ENCODE measurements around the gene APOA4. TPM values are rescaled to one million over a fixed set of nuclear protein-coding genes. Genes with fewer than 3 reads are reported as not detected.

APOA4 gene
- polyA plus RNA-seq, 1 of the 3 experiments (the other 2 are of a cell fraction), result not detected

DNA sequence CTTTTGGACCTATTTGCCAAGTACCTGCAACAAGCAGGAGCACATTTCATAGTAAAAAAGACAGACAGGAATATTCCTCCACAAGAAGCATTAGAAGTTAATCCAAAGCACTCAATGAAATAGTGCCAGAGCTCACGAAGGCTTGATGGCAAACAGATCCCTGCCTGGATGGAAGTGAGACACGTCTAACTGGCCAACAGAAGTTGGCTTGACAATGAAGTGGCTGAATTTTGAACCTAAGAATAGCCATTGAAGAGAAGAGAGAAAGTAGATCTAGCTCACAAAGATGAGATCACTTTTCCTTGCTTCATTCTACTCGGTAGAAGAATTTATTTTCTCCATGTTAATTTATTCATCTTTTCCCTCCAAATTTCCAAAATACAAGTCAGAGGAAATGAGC is 45.0 kb upstream of the APOA4 start:
- ChIA-PET CTCF (interaction anchor here (0.9 to 3.7 kb wide), 4 partner anchors 12 to 238 kb away, joined by 3 to 20 read pairs (median 8); partner anchors contain the start of gene APOA5), POLR2A (no interaction called here)
- H3K27ac ChIP-seq (ENCODE audit: low read depth in 2 of 2, low read length in 1 of 2), result no peak overlapping the region
- no peak for DNase-seq
- no peaks in the 10 kb centered on the region for H3K9me2 ChIP-seq
- H3K4me2 ChIP-seq, result no peak overlapping the region
- H4K20me1 ChIP-seq (ENCODE audit: insufficient read depth), result no peaks in the 10 kb centered on the region
- no peaks in the 10 kb centered on the region for H3K79me2 ChIP-seq (ENCODE audit: insufficient read depth)
- TF ChIP-seq NFIC (IDR thresholded peaks at IDR 0.05; ENCODE audit: borderline replicate concordance), result no peak
- TF ChIP-seq TAF1 (IDR thresholded peaks at IDR 0.05; ENCODE audit: borderline replicate concordance, low read depth, low read length), result no peak
- TF ChIP-seq RFX5 (IDR thresholded peaks at IDR 0.05; ENCODE audit: low read length), result no peak
- TF ChIP-seq MEF2A (IDR thresholded peaks at IDR 0.05; ENCODE audit: borderline replicate concordance, low read depth), result no peak
- no peak for TF ChIP-seq TEAD4 (IDR thresholded peaks at IDR 0.05; ENCODE audit: borderline replicate concordance, insufficient read depth)
- H3K27me3 ChIP-seq (ENCODE audit: insufficient read depth), result no peaks in the 10 kb centered on the region
- peaks cover 2% of the 10 kb centered on the region for H3F3A ChIP-seq (replicated peaks; ENCODE audit: insufficient read depth)
- H3K9me3 ChIP-seq, result no peaks in the 10 kb centered on the region
- no peak overlapping the region for H2AFZ ChIP-seq (ENCODE audit: low read depth)
- H3K4me3 ChIP-seq (ENCODE audit: low read depth in 2 of 2, low read length in 1 of 2), result no peak overlapping the region
- peaks cover 3 to 7% of the 10 kb centered on the region in 2 experiments for H3K4me1 ChIP-seq (ENCODE audit: control insufficient read depth in 1 of 2, insufficient read depth in 2 of 2, low read depth in 1 of 2, low read length in 1 of 2)
- 94% methylated on average over 3 of the region's 3 CpGs for WGBS (ENCODE audit: low lambda C conversion rate)
- H3K9ac ChIP-seq, result no peak overlapping the region
- H3K36me3 ChIP-seq (replicated peaks in 1 of 2; ENCODE audit: control insufficient read depth in 1 of 2, insufficient read depth in 2 of 2, low read length in 1 of 2), result peaks cover 26 to 56% of the 10 kb centered on the region in 2 experiments

DNA sequence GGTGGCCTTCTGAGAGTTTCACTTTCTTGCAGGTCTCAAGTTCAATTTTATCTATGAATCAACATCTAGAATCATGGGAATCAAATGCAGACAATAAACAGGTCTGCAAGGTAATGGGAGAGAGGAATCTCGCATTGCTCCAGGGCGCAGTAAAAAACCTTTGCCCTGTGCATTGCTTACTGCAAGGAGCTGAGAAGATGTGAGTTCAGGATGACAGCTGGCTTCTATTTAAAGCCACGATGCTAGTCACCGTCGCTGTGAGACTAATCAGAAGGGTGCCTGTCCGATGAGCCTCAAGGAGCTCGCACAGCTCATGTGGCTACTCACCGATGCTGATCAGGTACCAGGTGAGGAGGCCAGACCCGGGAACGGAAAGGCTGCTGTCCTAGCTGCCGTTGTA is 44.5 kb upstream of the APOA4 start:
- Histone ChIP-seq H3K79me2 (ENCODE audit: insufficient read depth) (no peaks in the 10 kb centered on the region), H3K4me1 (ENCODE audit: control insufficient read depth in 1 of 2, insufficient read depth in 2 of 2, low read depth in 1 of 2, low read length in 1 of 2) (peaks cover 6 to 9% of the 10 kb centered on the region in 2 experiments), H2AFZ (ENCODE audit: low read depth) (no peak overlapping the region), H3K9me2 (no peaks in the 10 kb centered on the region), H3K4me3 (ENCODE audit: low read depth in 2 of 2, low read length in 1 of 2) (no peak overlapping the region), H3K9ac (no peak overlapping the region), H3F3A (replicated peaks; ENCODE audit: insufficient read depth) (peaks cover 2% of the 10 kb centered on the region), H3K27ac (ENCODE audit: low read depth in 2 of 2, low read length in 1 of 2) (no peak overlapping the region), H3K4me2 (no peak overlapping the region), H3K27me3 (ENCODE audit: insufficient read depth) (no peaks in the 10 kb centered on the region), H4K20me1 (ENCODE audit: insufficient read depth) (no peaks in the 10 kb centered on the region), H3K9me3 (no peaks in the 10 kb centered on the region), H3K36me3 (replicated peaks in 1 of 2; ENCODE audit: control insufficient read depth in 1 of 2, insufficient read depth in 2 of 2, low read length in 1 of 2) (peaks cover 26 to 52% of the 10 kb centered on the region in 2 experiments)
- DNase-seq, result no peak
- ChIA-PET POLR2A (no interaction called here), CTCF (interaction anchor here (0.9 to 3.7 kb wide), 4 partner anchors 12 to 238 kb away, joined by 3 to 20 read pairs (median 8); partner anchors contain the start of gene APOA5)
- WGBS (ENCODE audit: low lambda C conversion rate), result 87% methylated on average over 10 of the region's 11 CpGs
- no peak for TF ChIP-seq ELF1 (IDR thresholded peaks at IDR 0.05)
- no peak for TF ChIP-seq TCF12 (IDR thresholded peaks at IDR 0.05)
- TF ChIP-seq GATA2 (CRISPR knock-in tag; IDR thresholded peaks at IDR 0.05), result no peak
- TF ChIP-seq, protein P1, sequence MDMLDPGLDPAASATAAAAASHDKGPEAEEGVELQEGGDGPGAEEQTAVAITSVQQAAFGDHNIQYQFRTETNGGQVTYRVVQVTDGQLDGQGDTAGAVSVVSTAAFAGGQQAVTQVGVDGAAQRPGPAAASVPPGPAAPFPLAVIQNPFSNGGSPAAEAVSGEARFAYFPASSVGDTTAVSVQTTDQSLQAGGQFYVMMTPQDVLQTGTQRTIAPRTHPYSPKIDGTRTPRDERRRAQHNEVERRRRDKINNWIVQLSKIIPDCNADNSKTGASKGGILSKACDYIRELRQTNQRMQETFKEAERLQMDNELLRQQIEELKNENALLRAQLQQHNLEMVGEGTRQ (IDR thresholded peaks at IDR 0.05; ENCODE audit: borderline replicate concordance, low read depth, low read length), result no peak
- TF ChIP-seq TEAD4 (IDR thresholded peaks at IDR 0.05; ENCODE audit: borderline replicate concordance, insufficient read depth), result no peak
- TF ChIP-seq, protein P2, sequence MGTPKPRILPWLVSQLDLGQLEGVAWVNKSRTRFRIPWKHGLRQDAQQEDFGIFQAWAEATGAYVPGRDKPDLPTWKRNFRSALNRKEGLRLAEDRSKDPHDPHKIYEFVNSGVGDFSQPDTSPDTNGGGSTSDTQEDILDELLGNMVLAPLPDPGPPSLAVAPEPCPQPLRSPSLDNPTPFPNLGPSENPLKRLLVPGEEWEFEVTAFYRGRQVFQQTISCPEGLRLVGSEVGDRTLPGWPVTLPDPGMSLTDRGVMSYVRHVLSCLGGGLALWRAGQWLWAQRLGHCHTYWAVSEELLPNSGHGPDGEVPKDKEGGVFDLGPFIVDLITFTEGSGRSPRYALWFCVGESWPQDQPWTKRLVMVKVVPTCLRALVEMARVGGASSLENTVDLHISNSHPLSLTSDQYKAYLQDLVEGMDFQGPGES (IDR thresholded peaks at IDR 0.05; ENCODE audit: low read depth, low read length), result no peak
- TF ChIP-seq YY1 (IDR thresholded peaks at IDR 0.05; ENCODE audit: low read depth), result no peak
- TF ChIP-seq, protein P3, sequence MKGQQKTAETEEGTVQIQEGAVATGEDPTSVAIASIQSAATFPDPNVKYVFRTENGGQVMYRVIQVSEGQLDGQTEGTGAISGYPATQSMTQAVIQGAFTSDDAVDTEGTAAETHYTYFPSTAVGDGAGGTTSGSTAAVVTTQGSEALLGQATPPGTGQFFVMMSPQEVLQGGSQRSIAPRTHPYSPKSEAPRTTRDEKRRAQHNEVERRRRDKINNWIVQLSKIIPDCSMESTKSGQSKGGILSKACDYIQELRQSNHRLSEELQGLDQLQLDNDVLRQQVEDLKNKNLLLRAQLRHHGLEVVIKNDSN (IDR thresholded peaks at IDR 0.05; ENCODE audit: borderline replicate concordance, low read depth), result no peak
- no peak for TF ChIP-seq JUND (IDR thresholded peaks at IDR 0.05)
- no peak for TF ChIP-seq SIN3A (IDR thresholded peaks at IDR 0.05; ENCODE audit: borderline replicate concordance, low read depth, low read length)
- TF ChIP-seq TAF1 (IDR thresholded peaks at IDR 0.05; ENCODE audit: borderline replicate concordance, low read depth, low read length), result no peak
- TF ChIP-seq, protein P4, sequence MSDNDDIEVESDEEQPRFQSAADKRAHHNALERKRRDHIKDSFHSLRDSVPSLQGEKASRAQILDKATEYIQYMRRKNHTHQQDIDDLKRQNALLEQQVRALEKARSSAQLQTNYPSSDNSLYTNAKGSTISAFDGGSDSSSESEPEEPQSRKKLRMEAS (IDR thresholded peaks at IDR 0.05; ENCODE audit: low read depth), result no peak
- TF ChIP-seq SMC3 (IDR thresholded peaks at IDR 0.05; ENCODE audit: low read depth, low read length), result no peak
- no peak for TF ChIP-seq MXI1 (IDR thresholded peaks at IDR 0.05; ENCODE audit: low read depth, low read length)
- TF ChIP-seq NRF1 (IDR thresholded peaks at IDR 0.05; ENCODE audit: low read depth, low read length), result no peak
- TF ChIP-seq POLR2AphosphoS5 (IDR thresholded peaks at IDR 0.05; ENCODE audit: low read depth, low read length), result no peak
- no peak for TF ChIP-seq CHD2 (IDR thresholded peaks at IDR 0.05; ENCODE audit: low read length, partially characterized antibody)
- TF ChIP-seq, protein P5, sequence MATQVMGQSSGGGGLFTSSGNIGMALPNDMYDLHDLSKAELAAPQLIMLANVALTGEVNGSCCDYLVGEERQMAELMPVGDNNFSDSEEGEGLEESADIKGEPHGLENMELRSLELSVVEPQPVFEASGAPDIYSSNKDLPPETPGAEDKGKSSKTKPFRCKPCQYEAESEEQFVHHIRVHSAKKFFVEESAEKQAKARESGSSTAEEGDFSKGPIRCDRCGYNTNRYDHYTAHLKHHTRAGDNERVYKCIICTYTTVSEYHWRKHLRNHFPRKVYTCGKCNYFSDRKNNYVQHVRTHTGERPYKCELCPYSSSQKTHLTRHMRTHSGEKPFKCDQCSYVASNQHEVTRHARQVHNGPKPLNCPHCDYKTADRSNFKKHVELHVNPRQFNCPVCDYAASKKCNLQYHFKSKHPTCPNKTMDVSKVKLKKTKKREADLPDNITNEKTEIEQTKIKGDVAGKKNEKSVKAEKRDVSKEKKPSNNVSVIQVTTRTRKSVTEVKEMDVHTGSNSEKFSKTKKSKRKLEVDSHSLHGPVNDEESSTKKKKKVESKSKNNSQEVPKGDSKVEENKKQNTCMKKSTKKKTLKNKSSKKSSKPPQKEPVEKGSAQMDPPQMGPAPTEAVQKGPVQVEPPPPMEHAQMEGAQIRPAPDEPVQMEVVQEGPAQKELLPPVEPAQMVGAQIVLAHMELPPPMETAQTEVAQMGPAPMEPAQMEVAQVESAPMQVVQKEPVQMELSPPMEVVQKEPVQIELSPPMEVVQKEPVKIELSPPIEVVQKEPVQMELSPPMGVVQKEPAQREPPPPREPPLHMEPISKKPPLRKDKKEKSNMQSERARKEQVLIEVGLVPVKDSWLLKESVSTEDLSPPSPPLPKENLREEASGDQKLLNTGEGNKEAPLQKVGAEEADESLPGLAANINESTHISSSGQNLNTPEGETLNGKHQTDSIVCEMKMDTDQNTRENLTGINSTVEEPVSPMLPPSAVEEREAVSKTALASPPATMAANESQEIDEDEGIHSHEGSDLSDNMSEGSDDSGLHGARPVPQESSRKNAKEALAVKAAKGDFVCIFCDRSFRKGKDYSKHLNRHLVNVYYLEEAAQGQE (IDR thresholded peaks at IDR 0.05; ENCODE audit: low read depth, low read length), result no peak

Measured in SK-N-SH (cell line).